ENCODE data around the gene CGB1. TPM values are rescaled to one million over a fixed set of nuclear protein-coding genes. Genes with fewer than 3 reads are reported as not detected.

The CGB1 gene
- total RNA-seq, 1 experiment from 2014 or later: not detected

DNA sequence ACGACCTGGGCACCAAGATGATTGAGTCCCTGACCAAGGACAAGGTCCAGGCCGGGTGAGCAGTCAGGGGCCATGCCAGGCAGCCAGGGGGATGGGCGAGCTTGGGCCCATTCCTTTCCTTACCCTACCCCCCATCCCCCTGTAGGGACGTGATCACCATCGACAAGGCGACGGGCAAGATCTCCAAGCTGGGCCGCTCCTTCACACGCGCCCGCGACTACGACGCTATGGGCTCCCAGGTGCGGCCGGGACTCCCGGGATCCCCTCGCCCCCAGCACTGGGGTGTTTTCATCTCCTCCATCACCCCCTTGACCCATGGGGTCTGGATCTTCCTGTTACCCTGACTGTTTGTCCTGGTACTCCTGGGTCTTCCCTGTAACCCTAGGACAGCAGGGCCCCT is 26.9 kb downstream of the CGB1 start:
- Histone ChIP-seq H3K4ac (ENCODE audit: low read depth, low read length) (no peak overlapping the region), H4K8ac (replicated peaks; ENCODE audit: insufficient read length, low read depth, low read length) (no peak overlapping the region), H3K79me1 (ENCODE audit: insufficient read depth, low read depth, low read length, poor library complexity, severe bottlenecking) (no peaks in the 10 kb centered on the region), H3T11ph (ENCODE audit: low read length) (no peak overlapping the region), H3K27me3 (ENCODE audit: insufficient read depth, low read length) (no peaks in the 10 kb centered on the region), H3K14ac (ENCODE audit: insufficient read depth, low read length) (no peak overlapping the region), H3K9ac (ENCODE audit: extremely low read depth, insufficient read length, low read length) (no peak overlapping the region), H2AK5ac (ENCODE audit: insufficient read length, low read length) (no peak overlapping the region), H3K56ac (ENCODE audit: insufficient read length, low read depth, low read length) (no peak overlapping the region), H3K9me3 (ENCODE audit: control insufficient read depth, low read depth, low read length) (no peaks in the 10 kb centered on the region), H3K23me2 (ENCODE audit: insufficient read length, low read depth, low read length, poor library complexity, severe bottlenecking) (no peaks in the 10 kb centered on the region), H4K5ac (ENCODE audit: insufficient read length, low read depth, low read length) (no peak overlapping the region), H4K20me1 (ENCODE audit: control insufficient read depth, insufficient read depth, insufficient read length) (no peaks in the 10 kb centered on the region), H2BK15ac (ENCODE audit: low read depth, low read length) (no peak overlapping the region), H2BK12ac (ENCODE audit: insufficient read length, low read depth, low read length) (no peak overlapping the region), H2BK20ac (ENCODE audit: low read depth, low read length, poor library complexity, severe bottlenecking) (no peak overlapping the region), H3K18ac (ENCODE audit: insufficient read length, low read depth, low read length) (no peak overlapping the region), H2AFZ (ENCODE audit: low read length) (no peak overlapping the region), H2BK120ac (ENCODE audit: low read depth, low read length, poor library complexity, severe bottlenecking) (no peak overlapping the region), H3K27ac (ENCODE audit: insufficient read length, low read depth, low read length) (no peak overlapping the region), H2BK5ac (ENCODE audit: insufficient read length, low read length) (no peak overlapping the region), H4K91ac (ENCODE audit: insufficient read length, low read depth, low read length) (no peak overlapping the region), H3K79me2 (ENCODE audit: insufficient read depth, low read length) (no peaks in the 10 kb centered on the region), H3K4me2 (ENCODE audit: insufficient read depth, insufficient read length, low read length) (no peak overlapping the region), H3K23ac (ENCODE audit: insufficient read length, low read depth, low read length) (no peak overlapping the region), H3K4me1 (ENCODE audit: insufficient read depth, low read length) (no peaks in the 10 kb centered on the region)
- TF ChIP-seq, protein P1, sequence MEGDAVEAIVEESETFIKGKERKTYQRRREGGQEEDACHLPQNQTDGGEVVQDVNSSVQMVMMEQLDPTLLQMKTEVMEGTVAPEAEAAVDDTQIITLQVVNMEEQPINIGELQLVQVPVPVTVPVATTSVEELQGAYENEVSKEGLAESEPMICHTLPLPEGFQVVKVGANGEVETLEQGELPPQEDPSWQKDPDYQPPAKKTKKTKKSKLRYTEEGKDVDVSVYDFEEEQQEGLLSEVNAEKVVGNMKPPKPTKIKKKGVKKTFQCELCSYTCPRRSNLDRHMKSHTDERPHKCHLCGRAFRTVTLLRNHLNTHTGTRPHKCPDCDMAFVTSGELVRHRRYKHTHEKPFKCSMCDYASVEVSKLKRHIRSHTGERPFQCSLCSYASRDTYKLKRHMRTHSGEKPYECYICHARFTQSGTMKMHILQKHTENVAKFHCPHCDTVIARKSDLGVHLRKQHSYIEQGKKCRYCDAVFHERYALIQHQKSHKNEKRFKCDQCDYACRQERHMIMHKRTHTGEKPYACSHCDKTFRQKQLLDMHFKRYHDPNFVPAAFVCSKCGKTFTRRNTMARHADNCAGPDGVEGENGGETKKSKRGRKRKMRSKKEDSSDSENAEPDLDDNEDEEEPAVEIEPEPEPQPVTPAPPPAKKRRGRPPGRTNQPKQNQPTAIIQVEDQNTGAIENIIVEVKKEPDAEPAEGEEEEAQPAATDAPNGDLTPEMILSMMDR (conservative IDR thresholded peaks at IDR 0.05): no peak
- Mint-ChIP-seq H3K4me3 (peak overlapping the region in 1 of 2 experiments; percentile 26; a peak in 1 of 5 replicates), H3K36me3 (ENCODE audit: insufficient read depth in 1 of 3, low read depth in 3 of 3) (peaks cover 25 to 85% (median 82%) of the 10 kb centered on the region in 3 experiments; a peak in 6 of 7 replicates), H3K4me1 (no peaks in the 10 kb centered on the region), H3K27me3 (ENCODE audit: low read depth) (no peaks in the 10 kb centered on the region), H3K27ac (no peak overlapping the region), H3K9me3 (no peaks in the 10 kb centered on the region)
- no peak for DNase-seq
- WGBS (ENCODE audit: extremely low coverage, insufficient read length, low lambda C conversion rate): no CpG with 5 or more reads among the region's 18 CpGs

Measured in H9 (cell line).